Stimulated activated CD4-positive, alpha-beta T cell treated with anti-CD3 and anti-CD28 coated beads, Interleukin-1b, Interleukin-23, amount 100 ng/mL, for 24 hours (primary cell): ENCODE measurements around the gene IGSF6.
"Not testable (repeated sequence)": the region's sequence is repeated elsewhere in the genome, so short reads cannot be mapped to it uniquely, and the experiment has no call there.

ENCODE experiments used
- DNase-seq, 4 experiments: peaks; one replicate each; pipeline ENCODE4 v3.0.0-alpha.2; 2020; ENCODE audit warnings: low read depth in 4 of 4, low spot score in 1 of 4

IGSF6 gene

GRCh38 chr16:21654466-21654865 is 2.1 kb upstream of the IGSF6 start:
- DNase-seq = no peak

GRCh38 chr16:21653571-21653970 is 1.2 kb upstream of the IGSF6 start:
- no peak for DNase-seq

- no peak for DNase-seq
Measured at GRCh38 chr16:21651515-21651914, 893 bp downstream of the IGSF6 start.

- no peak for DNase-seq
Measured at GRCh38 chr16:21650521-21650920, 1.9 kb downstream of the IGSF6 start.

- DNase-seq = not testable (repeated sequence)
Measured at GRCh38 chr16:21649826-21650406, 2.5 kb downstream of the IGSF6 start.

- no peak for DNase-seq
Measured at GRCh38 chr16:21647562-21648164, 4.7 kb downstream of the IGSF6 start.

- peak; percentile 33 to 59 (median 50) for DNase-seq
Measured at GRCh38 chr16:21646721-21647561, 5.5 kb downstream of the IGSF6 start.

GRCh38 chr16:21646091-21646490 is 6.3 kb downstream of the IGSF6 start:
- DNase-seq = no peak

- DNase-seq = no peak
Measured at GRCh38 chr16:21645261-21645721, 7.1 kb downstream of the IGSF6 start.

GRCh38 chr16:21644674-21645073 is 7.7 kb downstream of the IGSF6 start:
- DNase-seq = no peak

GRCh38 chr16:21643785-21644184 is 8.6 kb downstream of the IGSF6 start:
- DNase-seq = no peak

GRCh38 chr16:21642861-21643260 is 9.5 kb downstream of the IGSF6 start:
- DNase-seq = no peak

GRCh38 chr16:21641916-21642315 is 10.5 kb downstream of the IGSF6 start:
- no peak for DNase-seq

GRCh38 chr16:21639493-21639892 is 12.9 kb downstream of the IGSF6 start:
- DNase-seq = no peak

- no peak for DNase-seq
Measured at GRCh38 chr16:21638573-21638975, 13.8 kb downstream of the IGSF6 start.

GRCh38 chr16:21637032-21637968 is 15.1 kb downstream of the IGSF6 start:
- no peak for DNase-seq

- not testable (repeated sequence) for DNase-seq
Measured at GRCh38 chr16:21635694-21636093, 16.7 kb downstream of the IGSF6 start.

- no peak for DNase-seq
Measured at GRCh38 chr16:21634216-21634615, 18.2 kb downstream of the IGSF6 start.

- not testable (repeated sequence) for DNase-seq
Measured at GRCh38 chr16:21631951-21632575, 20.3 kb downstream of the IGSF6 start.

- DNase-seq = not testable (repeated sequence)
Measured at GRCh38 chr16:21631376-21631775, 21.0 kb downstream of the IGSF6 start.

- DNase-seq = not testable (repeated sequence)
Measured at GRCh38 chr16:21630866-21631265, 21.5 kb downstream of the IGSF6 start.
